HepG2 (cell line): Measurements from ENCODE around the gene TRPM1. TPM values are rescaled to one million over a fixed set of nuclear protein-coding genes. Genes with fewer than 3 reads are reported as not detected.

ENCODE experiments used
- CBFB ChIP-seq: sonication (generic); formaldehyde crosslinking; IDR thresholded peaks from 2 replicates; pipeline ENCODE4 v1.4.0; 2020; ENCODE audit warnings: missing genetic modification reagents
- CHD4 ChIP-seq: fragments of 200-600 bp; sonication (generic); IDR thresholded peaks from 2 replicates; pipeline ENCODE4 v1.7.0; 2017; ENCODE audit warnings: mild to moderate bottlenecking, low read length, borderline replicate concordance
- GLI4 ChIP-seq: sonication (generic); formaldehyde crosslinking; IDR thresholded peaks from 2 replicates; pipeline ENCODE4 v1.5.1; 2020; ENCODE audit warnings: missing genetic modification reagents, mild to moderate bottlenecking, moderate library complexity, borderline replicate concordance
- GMEB1 ChIP-seq: sonication (generic); formaldehyde crosslinking; IDR thresholded peaks from 2 replicates; pipeline ENCODE4 v1.5.1; 2020; ENCODE audit warnings: missing genetic modification reagents, mild to moderate bottlenecking, borderline replicate concordance
- KAT7 ChIP-seq: IDR thresholded peaks from 2 replicates; pipeline ENCODE4 v1.6.1; 2018; ENCODE audit warnings: borderline replicate concordance, missing compliant biosample characterization
- NCOA1 ChIP-seq: sonication (generic); formaldehyde crosslinking; IDR thresholded peaks from 2 replicates; pipeline ENCODE4 v1.9.0; 2021; ENCODE audit warnings: missing genetic modification reagents
- PAX8 ChIP-seq: sonication (generic); formaldehyde crosslinking; IDR thresholded peaks from 2 replicates; pipeline ENCODE4 v1.8.0; 2022; ENCODE audit warnings: mild to moderate bottlenecking, missing genetic modification reagents, borderline replicate concordance
- PRMT3 ChIP-seq: sonication (generic); formaldehyde crosslinking; IDR thresholded peaks from 2 replicates; pipeline ENCODE4 v1.8.1; 2022; ENCODE audit warnings: low read depth, mild to moderate bottlenecking, moderate library complexity, missing genetic modification reagents, borderline replicate concordance
- RBFOX2 ChIP-seq: fragments of 200-400 bp; formaldehyde crosslinking; IDR thresholded peaks from 2 replicates; pipeline ENCODE4 v1.6.1; 2017; ENCODE audit warnings: low read depth, mild to moderate bottlenecking, low read length
- ZBTB21 ChIP-seq: sonication (generic); formaldehyde crosslinking; IDR thresholded peaks from 2 replicates; pipeline ENCODE4 v1.4.0; 2020; ENCODE audit warnings: missing genetic modification reagents
- ZNF207 ChIP-seq: fragments of 450-650 bp; IDR thresholded peaks from 2 replicates; pipeline ENCODE4 v1.6.1; 2016; ENCODE audit warnings: antibody characterized with exemption, borderline replicate concordance
- ZNF256 ChIP-seq: sonication (generic); formaldehyde crosslinking; conservative IDR thresholded peaks from 2 replicates; pipeline ENCODE4 v1.4.0; 2020; ENCODE audit warnings: missing genetic modification reagents
- ZNF451 ChIP-seq: sonication (generic); formaldehyde crosslinking; IDR thresholded peaks from 2 replicates; pipeline ENCODE4 v1.5.0; 2020; ENCODE audit warnings: mild to moderate bottlenecking, missing genetic modification reagents
- ZNF546 ChIP-seq: sonication (generic); formaldehyde crosslinking; conservative IDR thresholded peaks from 2 replicates; pipeline ENCODE4 v1.8.1; 2023; ENCODE audit warnings: mild to moderate bottlenecking, missing genetic modification reagents
- ZNF549 ChIP-seq: sonication (generic); formaldehyde crosslinking; IDR thresholded peaks from 2 replicates; pipeline ENCODE4 v1.5.0; 2020; ENCODE audit warnings: missing genetic modification reagents
- ZNF564 ChIP-seq: sonication (generic); formaldehyde crosslinking; IDR thresholded peaks from 2 replicates; pipeline ENCODE4 v1.8.1; 2023; ENCODE audit warnings: mild to moderate bottlenecking, missing genetic modification reagents
- ZNF615 ChIP-seq: sonication (generic); formaldehyde crosslinking; IDR thresholded peaks from 2 replicates; pipeline ENCODE4 v1.5.0; 2020; ENCODE audit warnings: mild to moderate bottlenecking, missing genetic modification reagents, borderline replicate concordance
- ZNF75D ChIP-seq: sonication (generic); formaldehyde crosslinking; IDR thresholded peaks from 2 replicates; pipeline ENCODE4 v1.8.1; 2023; ENCODE audit warnings: missing genetic modification reagents, mild to moderate bottlenecking, borderline replicate concordance
- polyA plus RNA-seq, 8 experiments: library from polyadenylated mRNA; depleted of rRNA in 3 of 8; stranded (reverse) in 7 of 8; unstranded in 1 of 8; fragments of >200 nt; fragmentation: Illumina TruSeq in 4 of 8; extraction: Trizol in 4 of 8; gene quantifications; 2 replicates each; pipeline versions ENCODE4 v1.2.1 to v1.2.3, GENCODE V29; 2011 to 2016; ENCODE audit warnings: low read depth in 4 of 8, missing spikeins in 1 of 8, mixed read lengths in 1 of 8; ENCODE audit not compliant: insufficient read depth in 1 of 8
- total RNA-seq, 5 experiments: library from RNA; depleted of rRNA; stranded (reverse); fragments of >200 nt; fragmentation: Illumina TruSeq; extraction: Trizol; gene quantifications; 2 replicates each; pipeline ENCODE4 v1.2.3, GENCODE V29; 2016; ENCODE audit warnings: low read depth in 1 of 5
- TF ChIP-seq, protein P1 (sequence below): sonication (generic); formaldehyde crosslinking; IDR thresholded peaks from 2 replicates; pipeline ENCODE4 v1.8.1; 2023; ENCODE audit warnings: mild to moderate bottlenecking, moderate library complexity, missing genetic modification reagents
- TF ChIP-seq, protein P2 (sequence below): sonication (generic); formaldehyde crosslinking; IDR thresholded peaks from 2 replicates; pipeline ENCODE4 v1.4.0; 2020; ENCODE audit warnings: missing genetic modification reagents
- TF ChIP-seq, protein P3 (sequence below): sonication (generic); formaldehyde crosslinking; conservative IDR thresholded peaks from 2 replicates; pipeline ENCODE4 v1.4.0; 2020; ENCODE audit warnings: missing genetic modification reagents
- TF ChIP-seq, protein P4 (sequence below): sonication (generic); formaldehyde crosslinking; IDR thresholded peaks from 2 replicates; pipeline ENCODE4 v1.4.0; 2020; ENCODE audit warnings: missing genetic modification reagents

Gene TRPM1
- total and polyA plus RNA-seq, 2 of the 13 experiments (the other 11 are each of a cell fraction or from before 2014, with no cell fraction given), result not detected

- TF ChIP-seq KAT7 (CRISPR knock-in tag), result peak; percentile 19; the same call in 1 of the 2 replicates
- 0 out of 2 replicates have a peak, but pooled peaks have one; percentile 18 for TF ChIP-seq ZNF256
- no peak for TF ChIP-seq PAX8 (CRISPR knock-in tag)
- TF ChIP-seq ZNF451 (CRISPR knock-in tag), result 0 out of 2 replicates have a peak, but pooled peaks have one; percentile 54
- no peak for TF ChIP-seq NCOA1
- TF ChIP-seq, protein P1, sequence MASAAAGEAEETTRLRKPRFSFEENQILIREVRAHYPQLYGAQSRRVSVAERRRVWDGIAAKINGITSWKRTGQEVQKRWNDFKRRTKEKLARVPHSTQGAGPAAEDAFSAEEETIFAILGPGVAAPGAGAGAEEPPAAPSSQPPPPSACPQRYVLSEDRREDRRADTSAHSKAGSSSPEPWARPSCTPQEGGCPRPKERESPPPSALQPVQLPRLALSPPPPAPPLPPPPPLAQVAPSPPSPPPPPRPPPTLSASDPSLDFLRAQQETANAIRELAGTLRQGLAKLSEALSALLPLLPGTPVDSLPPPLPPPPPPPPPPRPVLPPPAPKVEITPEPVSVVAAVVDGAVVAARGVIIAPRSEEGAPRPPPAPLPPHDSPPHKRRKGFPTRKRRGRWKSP (CRISPR knock-in tag), result peak; percentile 38; the same call in 1 of the 2 replicates
- TF ChIP-seq CHD4, result no peak
- TF ChIP-seq, protein P2, sequence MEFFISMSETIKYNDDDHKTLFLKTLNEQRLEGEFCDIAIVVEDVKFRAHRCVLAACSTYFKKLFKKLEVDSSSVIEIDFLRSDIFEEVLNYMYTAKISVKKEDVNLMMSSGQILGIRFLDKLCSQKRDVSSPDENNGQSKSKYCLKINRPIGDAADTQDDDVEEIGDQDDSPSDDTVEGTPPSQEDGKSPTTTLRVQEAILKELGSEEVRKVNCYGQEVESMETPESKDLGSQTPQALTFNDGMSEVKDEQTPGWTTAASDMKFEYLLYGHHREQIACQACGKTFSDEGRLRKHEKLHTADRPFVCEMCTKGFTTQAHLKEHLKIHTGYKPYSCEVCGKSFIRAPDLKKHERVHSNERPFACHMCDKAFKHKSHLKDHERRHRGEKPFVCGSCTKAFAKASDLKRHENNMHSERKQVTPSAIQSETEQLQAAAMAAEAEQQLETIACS (CRISPR knock-in tag), result 0 out of 2 replicates have a peak, but pooled peaks have one; percentile 3
- TF ChIP-seq, protein P3, sequence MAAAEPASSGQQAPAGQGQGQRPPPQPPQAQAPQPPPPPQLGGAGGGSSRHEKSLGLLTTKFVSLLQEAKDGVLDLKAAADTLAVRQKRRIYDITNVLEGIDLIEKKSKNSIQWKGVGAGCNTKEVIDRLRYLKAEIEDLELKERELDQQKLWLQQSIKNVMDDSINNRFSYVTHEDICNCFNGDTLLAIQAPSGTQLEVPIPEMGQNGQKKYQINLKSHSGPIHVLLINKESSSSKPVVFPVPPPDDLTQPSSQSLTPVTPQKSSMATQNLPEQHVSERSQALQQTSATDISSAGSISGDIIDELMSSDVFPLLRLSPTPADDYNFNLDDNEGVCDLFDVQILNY (CRISPR knock-in tag), result no peak
- TF ChIP-seq CBFB, result peak; percentile 30; the same call in 1 of the 2 replicates
- TF ChIP-seq, protein P4, sequence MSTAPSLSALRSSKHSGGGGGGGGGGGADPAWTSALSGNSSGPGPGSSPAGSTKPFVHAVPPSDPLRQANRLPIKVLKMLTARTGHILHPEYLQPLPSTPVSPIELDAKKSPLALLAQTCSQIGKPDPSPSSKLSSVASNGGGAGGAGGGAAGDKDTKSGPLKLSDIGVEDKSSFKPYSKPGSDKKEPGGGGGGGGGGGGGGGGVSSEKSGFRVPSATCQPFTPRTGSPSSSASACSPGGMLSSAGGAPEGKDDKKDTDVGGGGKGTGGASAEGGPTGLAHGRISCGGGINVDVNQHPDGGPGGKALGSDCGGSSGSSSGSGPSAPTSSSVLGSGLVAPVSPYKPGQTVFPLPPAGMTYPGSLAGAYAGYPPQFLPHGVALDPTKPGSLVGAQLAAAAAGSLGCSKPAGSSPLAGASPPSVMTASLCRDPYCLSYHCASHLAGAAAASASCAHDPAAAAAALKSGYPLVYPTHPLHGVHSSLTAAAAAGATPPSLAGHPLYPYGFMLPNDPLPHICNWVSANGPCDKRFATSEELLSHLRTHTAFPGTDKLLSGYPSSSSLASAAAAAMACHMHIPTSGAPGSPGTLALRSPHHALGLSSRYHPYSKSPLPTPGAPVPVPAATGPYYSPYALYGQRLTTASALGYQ (CRISPR knock-in tag), result 0 out of 2 replicates have a peak, but pooled peaks have one; percentile 31
- TF ChIP-seq ZNF564 (CRISPR knock-in tag), result peak; percentile 40; the same call in 1 of the 2 replicates
- TF ChIP-seq ZNF75D (CRISPR knock-in tag), result no peak
- no peak for TF ChIP-seq GLI4 (CRISPR knock-in tag)
- no peak; the same call in 1 of the 2 replicates for TF ChIP-seq PRMT3
- 0 out of 2 replicates have a peak, but pooled peaks have one; percentile 23 for TF ChIP-seq ZNF549 (CRISPR knock-in tag)
- TF ChIP-seq RBFOX2, result peak; percentile 96
- no peak for TF ChIP-seq ZNF546
- TF ChIP-seq ZNF615 (CRISPR knock-in tag), result peak; percentile 75; the same call in 1 of the 2 replicates
- no peak for TF ChIP-seq ZNF207
- no peak for TF ChIP-seq ZBTB21
- no peak for TF ChIP-seq GMEB1 (CRISPR knock-in tag)
Observed at GRCh38 chr15:30991255-30992235, 110.0 kb downstream of the TRPM1 start, which contains the start of gene MTMR10 (continued).
